ENCODE data around the gene TMCC3. TPM values are rescaled to one million over a fixed set of nuclear protein-coding genes. Genes with fewer than 3 reads are reported as not detected.
"Not testable (repeated sequence)": the region's sequence is repeated elsewhere in the genome, so short reads cannot be mapped to it uniquely, and the experiment has no call there.

TMCC3 gene, protein sequence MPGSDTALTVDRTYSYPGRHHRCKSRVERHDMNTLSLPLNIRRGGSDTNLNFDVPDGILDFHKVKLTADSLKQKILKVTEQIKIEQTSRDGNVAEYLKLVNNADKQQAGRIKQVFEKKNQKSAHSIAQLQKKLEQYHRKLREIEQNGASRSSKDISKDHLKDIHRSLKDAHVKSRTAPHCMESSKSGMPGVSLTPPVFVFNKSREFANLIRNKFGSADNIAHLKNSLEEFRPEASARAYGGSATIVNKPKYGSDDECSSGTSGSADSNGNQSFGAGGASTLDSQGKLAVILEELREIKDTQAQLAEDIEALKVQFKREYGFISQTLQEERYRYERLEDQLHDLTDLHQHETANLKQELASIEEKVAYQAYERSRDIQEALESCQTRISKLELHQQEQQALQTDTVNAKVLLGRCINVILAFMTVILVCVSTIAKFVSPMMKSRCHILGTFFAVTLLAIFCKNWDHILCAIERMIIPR
- 11.5 TPM for total RNA-seq

DNA sequence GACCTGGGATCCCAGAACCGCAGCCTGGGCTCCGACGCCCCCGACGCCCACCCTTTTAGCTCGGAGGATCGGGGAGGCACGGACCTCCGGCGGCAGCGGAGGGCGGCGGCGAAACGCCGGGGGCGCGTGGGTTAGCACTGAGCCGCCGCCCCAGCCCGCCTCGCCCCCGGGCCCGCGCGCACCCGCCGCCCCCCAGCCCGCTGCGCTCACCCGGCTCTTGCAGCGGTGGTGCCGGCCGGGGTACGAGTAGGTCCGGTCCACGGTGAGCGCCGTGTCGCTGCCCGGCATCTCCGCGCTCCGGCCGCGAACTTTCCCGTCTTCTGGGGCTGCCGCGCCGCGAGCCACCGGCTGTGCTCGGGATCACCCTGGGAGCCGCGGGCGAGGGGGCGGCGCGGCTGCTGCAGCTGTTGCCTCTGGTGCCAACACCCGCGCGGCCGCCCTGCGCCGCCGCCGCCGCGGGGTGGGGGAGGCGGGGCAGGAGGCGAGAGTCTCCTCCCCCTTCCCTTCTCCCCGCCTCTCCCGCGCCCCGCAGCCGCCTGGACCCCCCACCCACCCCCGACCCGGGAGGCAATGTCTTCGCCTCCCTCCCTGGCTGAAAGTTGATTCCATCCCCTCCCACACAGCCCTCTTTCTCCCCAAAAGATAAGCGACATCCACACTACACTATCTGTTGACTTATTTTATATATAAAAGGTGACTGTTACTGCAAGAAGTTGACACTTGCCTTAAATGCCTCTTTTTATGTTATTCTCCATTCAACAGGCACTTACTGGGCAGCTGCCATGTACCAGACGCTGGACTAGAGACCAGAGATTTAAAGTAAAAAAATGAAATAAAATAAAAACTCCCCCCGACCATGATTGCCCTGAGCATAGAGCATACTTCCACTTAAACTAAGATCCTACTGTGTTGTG, at the start of gene TMCC3:
Gene TMCC3, minus strand, starts transcription at position 415 of the 914 bp plus-strand sequence. Its CDS starts 127 bp downstream, at position 288.
- Histone ChIP-seq H3K27ac (peak within 1 kb of the TSS; percentile 86), H3K4me1 (no peaks in the 10 kb centered on the region), H3K9me3 (no peaks in the 10 kb centered on the region), H3K36me3 (no peaks in the 10 kb centered on the region), H3K27me3 (no peaks in the 10 kb centered on the region), H3K4me3 (peak within 1 kb of the TSS; percentile 71 to 86)
- TF ChIP-seq POLR2A (IDR thresholded peaks at IDR 0.05) (peak in 1 of 2 donors; percentile 42), POLR2AphosphoS5 (IDR thresholded peaks at IDR 0.05; ENCODE audit: insufficient read depth in 1 of 2, low read depth in 1 of 2) (no peak)
- no peak for DNase-seq (ENCODE audit: extremely low spot score in 2 of 2)
- intact Hi-C loops (cut with DNase I): no loop called here

DNA sequence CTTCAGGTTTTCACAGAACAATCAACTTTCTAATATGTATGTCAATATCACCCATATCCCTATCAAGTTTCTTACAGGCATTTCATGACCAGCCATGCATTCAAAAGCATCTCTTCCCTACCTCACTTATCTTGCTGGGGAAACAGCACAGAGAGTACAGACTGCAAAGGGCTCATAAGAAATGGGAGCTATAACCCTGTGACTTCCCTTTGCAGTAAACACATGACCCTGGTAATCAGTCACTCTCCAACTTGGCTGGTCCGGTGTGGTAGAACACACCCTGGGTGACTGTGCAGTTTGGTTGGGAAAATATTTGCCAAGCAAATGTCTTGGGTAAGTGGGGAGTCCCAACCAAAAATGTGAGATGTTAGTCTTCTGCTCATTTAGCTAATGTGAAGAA, 49.4 kb upstream of the TMCC3 start:
- no peaks in the 10 kb centered on the region for H3K9me3 ChIP-seq
- TF ChIP-seq POLR2A (IDR thresholded peaks at IDR 0.05) (no peak), POLR2AphosphoS5 (IDR thresholded peaks at IDR 0.05; ENCODE audit: insufficient read depth in 1 of 2, low read depth in 1 of 2) (peak in 1 of 2 donors; percentile 15)
- TF ChIP-seq, protein P1, sequence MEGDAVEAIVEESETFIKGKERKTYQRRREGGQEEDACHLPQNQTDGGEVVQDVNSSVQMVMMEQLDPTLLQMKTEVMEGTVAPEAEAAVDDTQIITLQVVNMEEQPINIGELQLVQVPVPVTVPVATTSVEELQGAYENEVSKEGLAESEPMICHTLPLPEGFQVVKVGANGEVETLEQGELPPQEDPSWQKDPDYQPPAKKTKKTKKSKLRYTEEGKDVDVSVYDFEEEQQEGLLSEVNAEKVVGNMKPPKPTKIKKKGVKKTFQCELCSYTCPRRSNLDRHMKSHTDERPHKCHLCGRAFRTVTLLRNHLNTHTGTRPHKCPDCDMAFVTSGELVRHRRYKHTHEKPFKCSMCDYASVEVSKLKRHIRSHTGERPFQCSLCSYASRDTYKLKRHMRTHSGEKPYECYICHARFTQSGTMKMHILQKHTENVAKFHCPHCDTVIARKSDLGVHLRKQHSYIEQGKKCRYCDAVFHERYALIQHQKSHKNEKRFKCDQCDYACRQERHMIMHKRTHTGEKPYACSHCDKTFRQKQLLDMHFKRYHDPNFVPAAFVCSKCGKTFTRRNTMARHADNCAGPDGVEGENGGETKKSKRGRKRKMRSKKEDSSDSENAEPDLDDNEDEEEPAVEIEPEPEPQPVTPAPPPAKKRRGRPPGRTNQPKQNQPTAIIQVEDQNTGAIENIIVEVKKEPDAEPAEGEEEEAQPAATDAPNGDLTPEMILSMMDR (IDR thresholded peaks at IDR 0.05): no peak
- H3K4me1 ChIP-seq: peaks cover 21% of the 10 kb centered on the region
- H3K27ac ChIP-seq: no peak overlapping the region
- intact Hi-C loops (cut with DNase I): no loop called here
- H3K36me3 ChIP-seq: no peaks in the 10 kb centered on the region
- DNase-seq (ENCODE audit: extremely low spot score in 2 of 2): no peak
- H3K27me3 ChIP-seq: no peaks in the 10 kb centered on the region
- no peak overlapping the region for H3K4me3 ChIP-seq

DNA sequence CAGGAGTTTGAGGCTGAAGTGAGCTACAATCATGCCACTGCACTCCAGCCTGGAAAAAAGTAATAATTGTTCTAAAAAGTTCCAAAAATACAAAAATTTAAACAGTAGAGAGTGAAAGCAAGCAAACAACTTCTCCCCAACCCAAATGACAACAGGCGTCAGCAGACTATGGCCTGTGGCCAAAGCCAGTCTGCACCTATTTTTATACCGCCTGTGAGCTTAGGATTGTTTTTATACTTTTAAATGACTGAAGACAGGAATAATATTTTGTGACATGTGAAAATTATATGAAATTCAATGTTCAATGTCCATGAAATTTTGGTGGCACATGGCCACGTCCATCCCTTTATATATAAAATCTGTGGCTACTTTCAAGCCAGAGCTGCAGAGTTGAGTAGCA, 48.2 kb upstream of the TMCC3 start:
- Histone ChIP-seq H3K36me3 (no peaks in the 10 kb centered on the region), H3K27me3 (no peaks in the 10 kb centered on the region), H3K4me1 (peaks cover 12% of the 10 kb centered on the region), H3K9me3 (no peaks in the 10 kb centered on the region), H3K4me3 (no peak overlapping the region), H3K27ac (no peak overlapping the region)
- intact Hi-C loops (cut with DNase I): no loop called here
- no peak for DNase-seq (ENCODE audit: extremely low spot score in 2 of 2)
- TF ChIP-seq, protein P1 (IDR thresholded peaks at IDR 0.05): no peak
- TF ChIP-seq POLR2AphosphoS5 (IDR thresholded peaks at IDR 0.05; ENCODE audit: insufficient read depth in 1 of 2, low read depth in 1 of 2) (no peak), POLR2A (IDR thresholded peaks at IDR 0.05) (no peak)

DNA sequence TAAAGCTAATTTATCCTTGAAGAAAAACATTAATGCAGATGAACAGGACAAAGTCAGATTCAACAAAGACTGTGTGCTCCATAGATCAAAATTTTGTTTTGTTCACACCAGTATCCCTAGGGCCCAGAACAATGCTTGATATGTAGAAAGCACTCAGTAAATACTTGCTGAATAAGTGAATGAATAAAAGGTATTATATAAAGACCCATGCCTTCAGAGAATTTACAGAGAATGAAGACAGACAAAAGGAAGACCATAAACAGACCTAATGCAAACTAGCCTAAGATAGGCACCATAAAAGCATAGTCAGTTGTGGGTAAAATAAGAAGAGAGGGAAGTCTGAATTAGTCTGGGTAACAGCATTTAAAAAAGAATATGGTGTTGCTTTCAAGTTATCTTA, 47.3 kb upstream of the TMCC3 start:
- H3K36me3 ChIP-seq: no peaks in the 10 kb centered on the region
- H3K4me1 ChIP-seq: peaks cover 5% of the 10 kb centered on the region
- intact Hi-C loops (cut with DNase I): no loop called here
- no peak overlapping the region for H3K4me3 ChIP-seq
- H3K9me3 ChIP-seq: no peaks in the 10 kb centered on the region
- no peak for DNase-seq (ENCODE audit: extremely low spot score in 2 of 2)
- no peaks in the 10 kb centered on the region for H3K27me3 ChIP-seq
- H3K27ac ChIP-seq: no peak overlapping the region
- TF ChIP-seq POLR2A (IDR thresholded peaks at IDR 0.05): no peak
- TF ChIP-seq, protein P1 (IDR thresholded peaks at IDR 0.05): no peak
- no peak for TF ChIP-seq POLR2AphosphoS5 (IDR thresholded peaks at IDR 0.05; ENCODE audit: insufficient read depth in 1 of 2, low read depth in 1 of 2)

DNA sequence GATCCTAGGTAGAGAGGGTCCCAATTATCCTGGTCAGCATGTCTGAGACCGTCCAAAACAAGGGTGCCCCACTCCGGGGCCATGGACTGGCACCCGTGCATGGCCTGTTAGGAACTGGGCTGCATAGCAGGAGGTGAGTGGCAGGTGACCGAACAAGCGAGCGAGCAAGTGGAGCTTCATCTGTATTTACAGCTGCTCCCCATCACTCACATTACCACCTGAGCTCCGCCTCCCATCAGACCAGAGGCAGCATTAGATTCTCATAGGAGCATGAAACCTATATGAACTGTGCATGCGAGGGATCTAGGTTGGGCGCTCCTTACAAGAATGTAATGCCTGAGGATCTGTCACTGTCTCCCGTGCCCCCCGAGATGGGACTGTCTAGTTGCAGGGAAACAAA, 44.4 kb upstream of the TMCC3 start:
- Histone ChIP-seq H3K9me3 (no peaks in the 10 kb centered on the region), H3K4me3 (no peak overlapping the region), H3K27me3 (no peaks in the 10 kb centered on the region), H3K27ac (no peak overlapping the region), H3K36me3 (no peaks in the 10 kb centered on the region), H3K4me1 (peaks cover 14% of the 10 kb centered on the region)
- intact Hi-C loops (cut with DNase I): no loop called here
- no peak for TF ChIP-seq POLR2AphosphoS5 (IDR thresholded peaks at IDR 0.05; ENCODE audit: insufficient read depth in 1 of 2, low read depth in 1 of 2)
- no peak for TF ChIP-seq POLR2A (IDR thresholded peaks at IDR 0.05)
- TF ChIP-seq, protein P1 (IDR thresholded peaks at IDR 0.05): no peak
- DNase-seq (ENCODE audit: extremely low spot score in 2 of 2): no peak

DNA sequence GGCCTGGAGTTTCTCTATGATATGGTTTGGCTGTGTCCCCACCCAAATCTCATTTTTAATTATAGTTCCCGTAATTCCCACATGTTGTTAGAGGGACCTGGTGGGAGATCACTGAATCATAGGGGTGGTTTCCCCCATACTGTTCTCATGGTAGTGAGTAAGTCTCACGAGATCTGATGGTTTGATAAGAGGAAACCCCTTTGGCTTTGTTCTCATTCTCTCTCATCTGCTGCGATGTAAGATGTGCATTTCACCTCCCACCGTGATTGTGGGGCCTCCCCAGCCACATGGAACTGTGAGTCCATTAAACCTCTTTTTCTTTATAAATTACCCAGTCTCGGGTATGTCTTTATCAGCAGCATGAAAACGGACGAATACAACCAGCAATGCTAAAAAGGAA, 42.5 kb upstream of the TMCC3 start:
- H3K4me3 ChIP-seq; H3K27me3 ChIP-seq; intact Hi-C loops (cut with DNase I); DNase-seq (ENCODE audit: extremely low spot score in 2 of 2); H3K36me3 ChIP-seq; H3K27ac ChIP-seq; H3K9me3 ChIP-seq: not testable (repeated sequence)
- H3K4me1 ChIP-seq: peaks cover 28% of the 10 kb centered on the region

Measured in vagina (tissue), 2 donors.